ENCODE data around the gene RBM14.

DNA sequence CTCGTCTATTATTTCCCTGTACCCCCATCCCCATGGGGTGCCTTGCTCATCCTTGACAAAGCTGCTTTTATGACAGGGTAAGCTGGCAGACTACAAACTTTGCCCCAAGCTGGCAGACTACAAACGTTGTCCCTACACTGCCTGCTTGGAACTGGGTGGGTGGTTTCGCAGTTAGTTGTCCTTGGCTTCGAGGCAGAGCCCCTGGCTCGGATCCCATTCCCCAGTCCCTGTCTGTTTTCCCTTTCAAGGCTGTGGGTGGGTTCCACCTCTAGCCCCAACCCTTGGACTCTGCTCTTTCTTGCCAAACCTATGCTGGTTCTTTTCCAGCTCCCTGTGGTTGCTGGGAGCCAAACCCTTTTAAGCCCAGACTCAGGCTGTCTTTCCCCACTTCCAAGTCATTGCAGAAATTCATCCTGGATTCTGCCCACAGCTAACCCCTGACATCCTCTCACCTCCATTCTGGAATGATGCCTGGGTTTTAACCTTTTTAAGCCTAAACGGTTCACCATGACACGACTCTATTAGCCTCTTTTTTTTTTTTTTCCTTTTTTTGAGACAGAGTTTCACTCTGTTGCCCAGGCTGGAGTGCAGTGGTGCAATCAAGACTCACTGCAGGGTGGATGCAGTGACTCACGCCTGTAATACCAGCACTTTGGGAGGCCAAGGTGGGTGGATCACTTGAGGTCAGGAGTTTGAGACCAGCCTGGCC is 9.2 kb upstream of the RBM14 start:
- TF ChIP-seq, protein P1, sequence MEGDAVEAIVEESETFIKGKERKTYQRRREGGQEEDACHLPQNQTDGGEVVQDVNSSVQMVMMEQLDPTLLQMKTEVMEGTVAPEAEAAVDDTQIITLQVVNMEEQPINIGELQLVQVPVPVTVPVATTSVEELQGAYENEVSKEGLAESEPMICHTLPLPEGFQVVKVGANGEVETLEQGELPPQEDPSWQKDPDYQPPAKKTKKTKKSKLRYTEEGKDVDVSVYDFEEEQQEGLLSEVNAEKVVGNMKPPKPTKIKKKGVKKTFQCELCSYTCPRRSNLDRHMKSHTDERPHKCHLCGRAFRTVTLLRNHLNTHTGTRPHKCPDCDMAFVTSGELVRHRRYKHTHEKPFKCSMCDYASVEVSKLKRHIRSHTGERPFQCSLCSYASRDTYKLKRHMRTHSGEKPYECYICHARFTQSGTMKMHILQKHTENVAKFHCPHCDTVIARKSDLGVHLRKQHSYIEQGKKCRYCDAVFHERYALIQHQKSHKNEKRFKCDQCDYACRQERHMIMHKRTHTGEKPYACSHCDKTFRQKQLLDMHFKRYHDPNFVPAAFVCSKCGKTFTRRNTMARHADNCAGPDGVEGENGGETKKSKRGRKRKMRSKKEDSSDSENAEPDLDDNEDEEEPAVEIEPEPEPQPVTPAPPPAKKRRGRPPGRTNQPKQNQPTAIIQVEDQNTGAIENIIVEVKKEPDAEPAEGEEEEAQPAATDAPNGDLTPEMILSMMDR (IDR thresholded peaks at IDR 0.05) = no peak
- TF ChIP-seq POLR2AphosphoS5 (IDR thresholded peaks at IDR 0.05) (peak; percentile 12 to 63 (median 49)), POLR2A (IDR thresholded peaks at IDR 0.05) (no peak)

Measured in sigmoid colon (tissue), 4 donors.